ENCODE measurements around the gene DIPK1C. TPM values are rescaled to one million over a fixed set of nuclear protein-coding genes. Genes with fewer than 3 reads are reported as not detected.

DIPK1C gene
- total RNA-seq, 1 donor from 2014 or later: 4.6 TPM

GRCh38 chr18:74402806-74403433 lies 54.2 kb downstream of the DIPK1C start:
- peak; percentile 15 for ATAC-seq
- DNase-seq (ENCODE audit: missing footprints): no peak
- intact Hi-C loops (cut with DNase I): no loop called here

DNA sequence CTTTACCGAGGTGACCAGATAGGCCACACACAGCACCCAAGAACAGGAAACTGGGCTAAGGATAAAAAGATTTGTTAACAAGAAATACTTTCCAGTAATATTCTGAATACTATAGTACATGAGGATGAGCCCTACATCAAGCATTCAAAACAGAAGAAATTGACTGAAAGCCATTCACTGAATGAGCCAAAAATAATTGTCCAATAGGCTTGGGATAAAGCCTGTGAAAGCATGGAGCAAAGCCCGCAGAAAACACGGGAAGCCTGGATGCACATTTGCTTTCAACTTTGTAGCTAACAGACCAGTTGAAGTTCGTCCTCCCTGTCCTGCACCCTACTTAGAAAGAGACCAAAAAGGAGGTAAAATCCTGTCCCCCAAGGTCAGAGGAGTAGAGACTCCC lies 56.3 kb downstream of the DIPK1C start:
- DNase-seq (ENCODE audit: missing footprints) (no peak), ATAC-seq (no peak)
- intact Hi-C loops (cut with DNase I): no loop called here

- peak; percentile 58 for ATAC-seq
- intact Hi-C loops (cut with DNase I): no loop called here
Observed at GRCh38 chr18:74399091-74399887, 57.8 kb downstream of the DIPK1C start.

DNA sequence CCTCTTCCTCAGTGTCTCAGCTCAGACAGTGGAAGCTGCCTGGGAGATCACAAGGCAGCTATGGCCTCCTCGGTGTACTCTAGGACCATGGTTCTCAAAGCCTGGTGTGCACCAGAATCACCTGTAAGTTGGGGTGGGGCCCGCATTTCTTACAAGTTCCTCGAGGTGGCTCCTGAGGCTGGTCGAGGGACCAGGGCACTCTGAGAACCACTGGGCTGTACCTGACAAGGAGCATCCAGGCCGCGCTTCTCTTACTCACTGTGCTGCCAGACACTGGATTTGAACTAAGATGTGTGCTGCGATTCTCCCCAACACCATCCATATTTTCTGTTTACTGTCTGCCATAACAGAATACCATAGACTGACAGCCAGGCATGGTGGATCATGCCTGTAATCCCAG lies 59.5 kb downstream of the DIPK1C start:
- intact Hi-C loops (cut with DNase I): no loop called here
- DNase-seq (ENCODE audit: missing footprints): no peak
- no peak for ATAC-seq

More at GRCh38 chr18:74399091-74399887, 57.8 kb downstream of the DIPK1C start:
- no peak for DNase-seq (ENCODE audit: missing footprints)

GRCh38 chr18:74396171-74397169 lies 60.6 kb downstream of the DIPK1C start:
- intact Hi-C loops (cut with DNase I): no loop called here
- ATAC-seq (peak; percentile 30), DNase-seq (ENCODE audit: missing footprints) (no peak)

- ATAC-seq (no peak), DNase-seq (ENCODE audit: missing footprints) (no peak)
- intact Hi-C loops (cut with DNase I): no loop called here
Observed at GRCh38 chr18:74395648-74396154, 61.4 kb downstream of the DIPK1C start.

- intact Hi-C loops (cut with DNase I): no loop called here
- ATAC-seq: no peak
- no peak for DNase-seq (ENCODE audit: missing footprints)
Observed at GRCh38 chr18:74395006-74395405, 62.1 kb downstream of the DIPK1C start.

- DNase-seq (ENCODE audit: missing footprints) (no peak), ATAC-seq (no peak)
- intact Hi-C loops (cut with DNase I): no loop called here
Observed at GRCh38 chr18:74392323-74392722, 64.8 kb downstream of the DIPK1C start.

GRCh38 chr18:74390900-74391299 lies 66.2 kb downstream of the DIPK1C start:
- no peak for ATAC-seq
- DNase-seq (ENCODE audit: missing footprints): no peak
- intact Hi-C loops (cut with DNase I): no loop called here

GRCh38 chr18:74389991-74390390 lies 67.1 kb downstream of the DIPK1C start:
- intact Hi-C loops (cut with DNase I): no loop called here
- no peak for ATAC-seq

GRCh38 chr18:74389171-74389927 lies 67.8 kb downstream of the DIPK1C start:
- intact Hi-C loops (cut with DNase I): no loop called here
- DNase-seq (ENCODE audit: missing footprints) (no peak), ATAC-seq (no peak)

More at GRCh38 chr18:74389991-74390390, 67.1 kb downstream of the DIPK1C start:
- no peak for DNase-seq (ENCODE audit: missing footprints)

- ATAC-seq (no peak), DNase-seq (ENCODE audit: missing footprints) (no peak)
- intact Hi-C loops (cut with DNase I): no loop called here
Observed at GRCh38 chr18:74388227-74388626, 68.9 kb downstream of the DIPK1C start.

DNA sequence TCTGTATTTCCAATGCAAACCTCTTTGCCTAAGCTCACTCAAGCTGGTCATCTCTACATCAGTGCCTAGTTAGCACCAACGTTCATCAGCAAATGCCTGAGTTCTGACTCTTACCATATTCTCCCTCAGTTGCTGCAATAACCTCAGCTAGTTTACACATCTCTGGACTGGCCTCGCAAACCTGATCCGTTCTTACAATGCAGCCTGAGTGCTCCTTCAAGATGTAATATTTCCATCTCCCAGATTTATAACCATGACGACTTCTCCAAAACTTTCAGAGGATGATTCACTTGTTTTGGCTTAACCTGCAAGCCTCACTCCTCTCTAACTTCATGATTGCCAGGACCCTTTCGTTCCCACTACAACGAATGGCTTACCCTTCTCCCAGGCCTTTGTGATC lies 69.7 kb downstream of the DIPK1C start:
- intact Hi-C loops (cut with DNase I): no loop called here

More for the DNA sequence above, 69.7 kb downstream of the DIPK1C start:
- no peak for DNase-seq (ENCODE audit: missing footprints)
- no peak for ATAC-seq

Other genes starting within 250 kb of the DIPK1C start
- 101 TPM for gene CYB5A, start 165.3 kb downstream of the DIPK1C start, total RNA-seq
- gene C18orf63, start 141.5 kb downstream of the DIPK1C start, total RNA-seq: not detected
- 66.4 TPM for gene CNDP2, start 39.1 kb upstream of the DIPK1C start, total RNA-seq
- gene CNDP1, start 77.2 kb upstream of the DIPK1C start, total RNA-seq: not detected
- gene ZNF407, start 140.6 kb upstream of the DIPK1C start, total RNA-seq: 10.7 TPM